ENCODE measurements around the gene BARX2.

DNA sequence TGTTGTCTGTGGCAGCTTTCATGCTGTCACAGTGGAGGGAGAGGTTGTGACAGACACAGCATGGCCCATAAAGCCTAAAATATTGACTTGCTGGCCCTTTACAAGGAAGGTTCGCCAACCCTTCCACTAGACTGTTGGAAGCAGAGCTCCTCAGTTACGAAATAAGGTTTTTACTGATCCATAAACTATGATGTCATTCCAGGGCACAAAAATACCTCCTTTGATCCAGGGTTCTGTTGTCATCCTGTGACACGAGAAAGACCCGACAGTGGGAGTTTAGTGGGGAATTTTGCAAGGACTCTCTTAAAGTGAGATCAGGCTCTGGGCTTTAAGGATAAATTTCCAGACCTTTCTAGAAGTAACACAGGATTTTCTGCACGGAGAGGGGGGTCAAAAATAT is 15.7 kb downstream of the BARX2 start:
- TF ChIP-seq CTCF (IDR thresholded peaks at IDR 0.05) (no peak), POLR2A (IDR thresholded peaks at IDR 0.05) (no peak)

Measured in uterus (tissue), 2 donors.